Esophagus muscularis mucosa (tissue), 4 donors: ENCODE results near the gene DDI1.

Experiments used
- CTCF ChIP-seq, 3 experiments: fragments of 200-600 bp in 2 of 3; fragments of 450-650 bp in 1 of 3; sonication (generic) in 2 of 3; IDR thresholded peaks; one replicate each; pipeline ENCODE4 v1.5.1; 2017 to 2019; ENCODE audit warnings: antibody characterized with exemption in 3 of 3, mild to moderate bottlenecking in 2 of 3, moderate library complexity in 1 of 3
- EP300 ChIP-seq: sonication (generic); formaldehyde crosslinking; IDR thresholded peaks from one replicate; pipeline ENCODE4 v1.6.1; 2017; ENCODE audit warnings: antibody characterized with exemption
- POLR2A ChIP-seq: fragments of 450-650 bp; IDR thresholded peaks from one replicate; pipeline ENCODE4 v1.6.1; 2017; ENCODE audit warnings: antibody characterized with exemption, moderate library complexity, mild to moderate bottlenecking, low read depth
- POLR2AphosphoS5 ChIP-seq, 2 donors: sonication (generic); formaldehyde crosslinking; IDR thresholded peaks; one replicate each; pipeline ENCODE4 v1.6.1; 2017; ENCODE audit warnings: antibody characterized with exemption in 2 of 2

GRCh38 chr11:104078995-104079394 is 42.6 kb downstream of the DDI1 start:
- TF ChIP-seq CTCF (IDR thresholded peaks at IDR 0.05), result no peak
- TF ChIP-seq POLR2AphosphoS5 (IDR thresholded peaks at IDR 0.05), result no peak
- no peak for TF ChIP-seq POLR2A
- no peak for TF ChIP-seq EP300
